SK-N-SH (cell line): ENCODE measurements around the gene AATF. TPM values are rescaled to one million over a fixed set of nuclear protein-coding genes. Genes with fewer than 3 reads are reported as not detected.

ENCODE experiments used
- CTCF ChIA-PET: fragments of 300-600, 350-600 bp; formaldehyde crosslinking; extraction: SDS; loops from one replicate; lab custom pipeline; 2021; lab: Yijun Ruan, JAX
- POLR2A ChIA-PET: fragments of 350-600 bp; sonication (Branson Sonifier 250); formaldehyde crosslinking; extraction: SDS; loops from one replicate; lab custom pipeline; 2020; ENCODE audit warnings: antibody characterized with exemption, inconsistent platforms; lab: Yijun Ruan, JAX
- DNase-seq: peaks from one replicate; pipeline ENCODE4 v3.0.0; 2012
- H2AFZ ChIP-seq: fragments of 200-600 bp; sonication (generic); 2 replicates; pipeline ENCODE4 v1.8.1; 2016; ENCODE audit warnings: antibody characterized with exemption, mild to moderate bottlenecking, low read depth
- H3F3A ChIP-seq: fragments of 200-600 bp; sonication (generic); replicated peaks from 2 replicates; pipeline ENCODE3; 2016; ENCODE audit warnings: antibody characterized with exemption, mild to moderate bottlenecking; ENCODE audit not compliant: insufficient read depth
- H3K27ac ChIP-seq, 2 experiments: fragments of 200-500 bp in 1 of 2; fragments of 200-600 bp in 1 of 2; sonication (Bioruptor generic) in 1 of 2; sonication (generic), shearing (Covaris generic) in 1 of 2; 2 replicates each; pipeline versions ENCODE4 v1.5.1 to v1.6.1; 2014 to 2016; ENCODE audit warnings: low read depth in 2 of 2, inconsistent platforms in 1 of 2, low read length in 1 of 2, mild to moderate bottlenecking in 1 of 2, mixed read lengths in 1 of 2
- H3K27me3 ChIP-seq: fragments of 200-600 bp; sonication (generic), shearing (Covaris generic); 2 replicates; pipeline ENCODE4 v1.6.1; 2016; ENCODE audit warnings: mixed run types; ENCODE audit not compliant: insufficient read depth
- H3K36me3 ChIP-seq, 2 experiments: fragments of 200-500 bp in 1 of 2; fragments of 200-600 bp in 1 of 2; sonication (Bioruptor generic) in 1 of 2; sonication (generic) in 1 of 2; replicated peaks in 1 of 2; 2 replicates each; pipeline versions ENCODE3 to v1.5.1; 2014 to 2016; ENCODE audit warnings: low read length in 1 of 2, mild to moderate bottlenecking in 1 of 2; ENCODE audit not compliant: insufficient read depth in 2 of 2, control insufficient read depth in 1 of 2
- H3K4me1 ChIP-seq, 2 experiments: fragments of 200-500 bp in 1 of 2; fragments of 200-600 bp in 1 of 2; sonication (Bioruptor generic) in 1 of 2; sonication (generic), shearing (Covaris generic) in 1 of 2; 2 replicates each; pipeline versions ENCODE4 v1.5.1 to v1.6.1; 2014 to 2016; ENCODE audit warnings: low read depth in 1 of 2, low read length in 1 of 2, mixed run types in 1 of 2; ENCODE audit not compliant: insufficient read depth in 2 of 2, control insufficient read depth in 1 of 2
- H3K4me2 ChIP-seq: fragments of 200-600 bp; sonication (generic), shearing (Covaris generic); 2 replicates; pipeline ENCODE4 v1.6.1; 2017; ENCODE audit warnings: mixed run types
- H3K4me3 ChIP-seq, 2 experiments: fragments of 200-500 bp in 1 of 2; fragments of 200-600 bp in 1 of 2; sonication (Bioruptor generic) in 1 of 2; sonication (generic), shearing (Covaris generic) in 1 of 2; 2 replicates each; pipeline versions ENCODE4 v1.5.1 to v1.8.1; 2014 to 2016; ENCODE audit warnings: low read depth in 2 of 2, inconsistent platforms in 1 of 2, low read length in 1 of 2, mild to moderate bottlenecking in 1 of 2, mixed read lengths in 1 of 2, moderate library complexity in 1 of 2
- H3K79me2 ChIP-seq: fragments of 200-600 bp; sonication (generic); 2 replicates; pipeline ENCODE4 v1.8.1; 2017; ENCODE audit warnings: mild to moderate bottlenecking; ENCODE audit not compliant: insufficient read depth
- H3K9ac ChIP-seq: fragments of 200-600 bp; sonication (generic); 2 replicates; pipeline ENCODE4 v1.6.1; 2017; ENCODE audit warnings: mixed run types
- H3K9me2 ChIP-seq: fragments of 200-600 bp; sonication (generic); 2 replicates; pipeline ENCODE4 v1.6.1; 2017; ENCODE audit warnings: mixed run types
- H3K9me3 ChIP-seq: fragments of 200-600 bp; sonication (generic); 2 replicates; pipeline ENCODE4 v1.6.1; 2017; ENCODE audit warnings: mixed run types, mild to moderate bottlenecking, moderate library complexity
- H4K20me1 ChIP-seq: fragments of 200-600 bp; sonication (generic); 2 replicates; pipeline ENCODE4 v1.6.1; 2017; ENCODE audit warnings: mild to moderate bottlenecking, mixed run types; ENCODE audit not compliant: insufficient read depth
- CTCF ChIP-seq: fragments of 200-600 bp; sonication (generic); IDR thresholded peaks from 2 replicates; pipeline ENCODE4 v1.6.1; 2017; ENCODE audit warnings: antibody characterized with exemption, mild to moderate bottlenecking, moderate library complexity
- EP300 ChIP-seq, 2 experiments: IDR thresholded peaks; 2 replicates each; pipeline versions ENCODE4 v1.4.0 to v1.6.1; 2012; ENCODE audit warnings: borderline replicate concordance in 1 of 2, low read depth in 1 of 2, low read length in 1 of 2
- EZH2phosphoT487 ChIP-seq: fragments of 200-600 bp; sonication (generic); IDR thresholded peaks from 2 replicates; pipeline ENCODE4 v1.6.1; 2017; ENCODE audit warnings: low read depth, mixed run types, mild to moderate bottlenecking, antibody characterized with exemption, moderate library complexity, borderline replicate concordance
- FOXJ3 ChIP-seq: sonication (generic); formaldehyde crosslinking; IDR thresholded peaks from 2 replicates; pipeline ENCODE4 v1.5.1; 2020; ENCODE audit warnings: mild to moderate bottlenecking, missing genetic modification reagents
- FOXM1 ChIP-seq: IDR thresholded peaks from 2 replicates; pipeline ENCODE4 v1.4.0; 2012; ENCODE audit warnings: low read depth, mild to moderate bottlenecking
- GATA2 ChIP-seq: sonication (generic); formaldehyde crosslinking; IDR thresholded peaks from 2 replicates; pipeline ENCODE4 v1.5.0; 2020; ENCODE audit warnings: mild to moderate bottlenecking, missing genetic modification reagents
- JUND ChIP-seq: IDR thresholded peaks from 2 replicates; pipeline ENCODE4 v1.4.0; 2012
- MEF2A ChIP-seq: IDR thresholded peaks from 2 replicates; pipeline ENCODE4 v1.4.0; 2012; ENCODE audit warnings: low read depth, borderline replicate concordance
- MXI1 ChIP-seq: IDR thresholded peaks from 2 replicates; pipeline ENCODE4 v1.6.1; 2012; ENCODE audit warnings: mild to moderate bottlenecking, low read depth, low read length, improper control_type of control experiment
- NFIC ChIP-seq: IDR thresholded peaks from 2 replicates; pipeline ENCODE4 v1.4.0; 2012; ENCODE audit warnings: borderline replicate concordance
- POLR2AphosphoS5 ChIP-seq: IDR thresholded peaks from 2 replicates; pipeline ENCODE4 v1.6.1; 2012; ENCODE audit warnings: low read depth, low read length
- RAD21 ChIP-seq: IDR thresholded peaks from 2 replicates; pipeline ENCODE4 v1.6.1; 2012; ENCODE audit warnings: mild to moderate bottlenecking, low read length
- RCOR1 ChIP-seq: fragments of 150-350 bp; IDR thresholded peaks from 2 replicates; pipeline ENCODE4 v1.6.1; 2017; ENCODE audit warnings: antibody characterized with exemption, low read length
- RFX5 ChIP-seq: IDR thresholded peaks from 2 replicates; pipeline ENCODE4 v1.6.1; 2012; ENCODE audit warnings: mild to moderate bottlenecking, improper control_type of control experiment, low read length
- RXRA ChIP-seq: IDR thresholded peaks from 2 replicates; pipeline ENCODE4 v1.4.0; 2012; ENCODE audit warnings: low read depth, mild to moderate bottlenecking, borderline replicate concordance
- SIN3A ChIP-seq: IDR thresholded peaks from 2 replicates; pipeline ENCODE4 v1.6.1; 2012; ENCODE audit warnings: low read depth, mild to moderate bottlenecking, low read length, moderate library complexity, borderline replicate concordance
- SMC3 ChIP-seq: IDR thresholded peaks from 2 replicates; pipeline ENCODE4 v1.6.1; 2012; ENCODE audit warnings: low read depth, low read length, improper control_type of control experiment
- TEAD4 ChIP-seq: IDR thresholded peaks from 2 replicates; pipeline ENCODE4 v1.4.0; 2012; ENCODE audit warnings: mild to moderate bottlenecking, borderline replicate concordance; ENCODE audit not compliant: insufficient read depth
- USF1 ChIP-seq: IDR thresholded peaks from 2 replicates; pipeline ENCODE4 v1.4.0; 2012; ENCODE audit warnings: low read depth, borderline replicate concordance
- YY1 ChIP-seq: IDR thresholded peaks from 2 replicates; pipeline ENCODE4 v1.4.0; 2012; ENCODE audit warnings: low read depth, mild to moderate bottlenecking
- ZBTB33 ChIP-seq: IDR thresholded peaks from 2 replicates; pipeline ENCODE4 v1.4.0; 2012; ENCODE audit warnings: low read depth, borderline replicate concordance
- whole genome bisulfite sequencing: methylation state at CpG from one replicate; pipeline ENCODE4 v1.1.6; 2017; ENCODE audit warnings: low lambda C conversion rate; 5-methylcytosine and 5-hydroxymethylcytosine counted together
- polyA plus RNA-seq, 3 experiments: library from polyadenylated mRNA; depleted of rRNA; stranded (reverse); fragments of >200 nt; gene quantifications; 2 replicates each; pipeline ENCODE4 v1.2.3, GENCODE V29; 2012

AATF gene
- polyA plus RNA-seq, 1 of the 3 experiments (the other 2 are of a cell fraction), result 18.8 TPM

GRCh38 chr17:37084372-37084771 is 135.6 kb downstream of the AATF start:
- Histone ChIP-seq H2AFZ (no peak overlapping the region), H3K27me3 (no peaks in the 10 kb centered on the region), H3K79me2 (no peaks in the 10 kb centered on the region), H3K9me3 (no peaks in the 10 kb centered on the region), H3K27ac (no peak overlapping the region), H3K36me3 (peaks cover 3 to 48% of the 10 kb centered on the region in 2 experiments), H3K4me3 (no peak overlapping the region), H4K20me1 (no peaks in the 10 kb centered on the region), H3K4me2 (no peak overlapping the region), H3F3A (no peaks in the 10 kb centered on the region), H3K4me1 (peaks cover 0 to 7% of the 10 kb centered on the region in 2 experiments; a peak in 1 of 4 replicates), H3K9me2 (no peaks in the 10 kb centered on the region), H3K9ac (no peak overlapping the region)
- WGBS, result 93% methylated on average over 5 of the region's 5 CpGs
- TF ChIP-seq MXI1, result no peak
- no peak for TF ChIP-seq TEAD4
- no peak for TF ChIP-seq SMC3
- no peak for TF ChIP-seq USF1
- TF ChIP-seq SIN3A, result no peak
- no peak for TF ChIP-seq FOXJ3 (CRISPR knock-in tag)
- TF ChIP-seq FOXM1, result no peak
- TF ChIP-seq GATA2 (CRISPR knock-in tag), result no peak
- no peak for TF ChIP-seq CTCF
- TF ChIP-seq ZBTB33, result no peak
- no peak for TF ChIP-seq RAD21
- TF ChIP-seq EP300 (IDR thresholded peaks at IDR 0.05; ENCODE audit: borderline replicate concordance in 1 of 2, low read depth in 1 of 2, low read length in 1 of 2), result no peak
- no peak for TF ChIP-seq RCOR1
- TF ChIP-seq POLR2AphosphoS5, result no peak
- POLR2A ChIA-PET, result no interaction called here
- DNase-seq, result no peak
- CTCF ChIA-PET, result interaction anchor here (1.6 kb wide), 1 partner anchor 37 kb away, joined by 7 read pairs; no protein-coding TSS in a partner anchor

GRCh38 chr17:37086334-37086733 is 137.6 kb downstream of the AATF start:
- POLR2A ChIA-PET, result no interaction called here
- Histone ChIP-seq H3K4me1 (peaks cover 0 to 9% of the 10 kb centered on the region in 2 experiments; a peak in 1 of 4 replicates), H3K4me2 (no peak overlapping the region), H3K9me2 (no peaks in the 10 kb centered on the region), H3K9ac (no peak overlapping the region), H3K36me3 (peaks cover 3 to 67% of the 10 kb centered on the region in 2 experiments), H3K27me3 (no peaks in the 10 kb centered on the region), H3K9me3 (no peaks in the 10 kb centered on the region), H3F3A (no peaks in the 10 kb centered on the region)
- no peak for DNase-seq
- TF ChIP-seq GATA2 (CRISPR knock-in tag) (no peak), RFX5 (no peak), EZH2phosphoT487 (no peak), FOXJ3 (CRISPR knock-in tag) (no peak), NFIC (no peak), RXRA (no peak), MEF2A (no peak), SIN3A (no peak), YY1 (no peak), SMC3 (no peak), JUND (no peak), TEAD4 (no peak)
- TF ChIP-seq, all 33 proteins: peak for 0
- H3K27ac ChIP-seq, result no peak overlapping the region
- no peak overlapping the region for H2AFZ ChIP-seq
- no peaks in the 10 kb centered on the region for H3K79me2 ChIP-seq
- no peaks in the 10 kb centered on the region for H4K20me1 ChIP-seq
- H3K4me3 ChIP-seq, result no peak overlapping the region
- CTCF ChIA-PET, result interaction anchor here (1.1 to 1.5 kb wide), 2 partner anchors 9 to 20 kb away, joined by 3 read pairs; no protein-coding TSS in a partner anchor
- 100% methylated on average over 3 of the region's 3 CpGs for WGBS
